ENCODE data around the gene PCLO.

- TF ChIP-seq POLR2A (IDR thresholded peaks at IDR 0.05; ENCODE audit: low read length), result no peak
- no peak for TF ChIP-seq JUN (IDR thresholded peaks at IDR 0.05)
- TF ChIP-seq BHLHE40 (IDR thresholded peaks at IDR 0.05; ENCODE audit: low read depth, low read length), result no peak
- no peak for TF ChIP-seq ZFP36 (IDR thresholded peaks at IDR 0.05; ENCODE audit: borderline replicate concordance, partially characterized antibody)
- no peak for TF ChIP-seq CTCF (IDR thresholded peaks at IDR 0.05)
Measured at GRCh38 chr7:82839555-82839954, 323.1 kb downstream of the PCLO start.

Measured in A549 (cell line).